Keratinocyte (primary cell): ENCODE results near the gene KCNJ6. TPM values are rescaled to one million over a fixed set of nuclear protein-coding genes. Genes with fewer than 3 reads are reported as not detected.
"Not testable (repeated sequence)": the region's sequence is repeated elsewhere in the genome, so short reads cannot be mapped to it uniquely, and the experiment has no call there.

Experiments
- DNase-seq: peaks from one replicate; pipeline ENCODE4 v3.0.0-alpha.2; 2011; ENCODE audit warnings: low read depth, missing footprints, low spot score
- FAIRE-seq: peaks from 2 replicates; lab custom pipeline; 2011; peaks lifted over from hg19 to GRCh38; lab: Jason Lieb, UNC
- H2AFZ ChIP-seq: 2 replicates; pipeline ENCODE4 v1.6.0; 2012; ENCODE audit warnings: low read length, control low read depth, inconsistent platforms; ENCODE audit not compliant: control insufficient read depth
- H3K27ac ChIP-seq: 2 replicates; pipeline ENCODE4 v1.5.1; 2011; ENCODE audit warnings: low read length; ENCODE audit not compliant: control insufficient read depth, insufficient read depth
- H3K27me3 ChIP-seq: 3 replicates; pipeline ENCODE4 v1.6.0; 2011; ENCODE audit warnings: low read length; ENCODE audit not compliant: control insufficient read depth, insufficient read depth; ENCODE audit errors: extremely low read depth
- H3K36me3 ChIP-seq, 2 experiments: 2 replicates in 1 of 2; 3 replicates in 1 of 2; pipeline ENCODE4 v1.5.1; 2011; ENCODE audit warnings: low read length in 2 of 2, mild to moderate bottlenecking in 1 of 2; ENCODE audit not compliant: control insufficient read depth in 2 of 2, insufficient read depth in 2 of 2; ENCODE audit errors: extremely low read depth in 1 of 2
- H3K4me1 ChIP-seq: 3 replicates; pipeline ENCODE4 v1.5.1; 2011; ENCODE audit warnings: low read length; ENCODE audit not compliant: control insufficient read depth, insufficient read depth; ENCODE audit errors: extremely low read depth
- H3K4me2 ChIP-seq: 3 replicates; pipeline ENCODE4 v1.6.0; 2011; ENCODE audit warnings: low read depth, low read length; ENCODE audit not compliant: control insufficient read depth, insufficient read depth; ENCODE audit errors: extremely low read depth
- H3K4me3 ChIP-seq, 3 experiments: fragments of 200-600 bp in 1 of 3; sonication (generic) in 1 of 3; 2 replicates in 2 of 3; 3 replicates in 1 of 3; pipeline ENCODE4 v1.5.1; 2011 to 2016; ENCODE audit warnings: low read length in 3 of 3, mild to moderate bottlenecking in 3 of 3, control low read depth in 2 of 3, inconsistent platforms in 1 of 3, low read depth in 1 of 3, mixed read lengths in 1 of 3, mixed run types in 1 of 3, moderate library complexity in 1 of 3; ENCODE audit not compliant: control insufficient read depth in 2 of 3, insufficient read depth in 2 of 3; ENCODE audit errors: extremely low read depth in 1 of 3
- H3K79me2 ChIP-seq: 2 replicates; pipeline ENCODE4 v1.6.0; 2012; ENCODE audit warnings: low read length; ENCODE audit not compliant: control insufficient read depth, insufficient read depth
- H3K9ac ChIP-seq: 3 replicates; pipeline ENCODE4 v1.6.0; 2011; ENCODE audit warnings: low read length; ENCODE audit not compliant: control insufficient read depth, insufficient read depth; ENCODE audit errors: extremely low read depth
- H3K9me1 ChIP-seq: 3 replicates; pipeline ENCODE4 v1.6.0; 2011; ENCODE audit warnings: low read length; ENCODE audit not compliant: control insufficient read depth, insufficient read depth; ENCODE audit errors: extremely low read depth
- H3K9me3 ChIP-seq: 2 replicates; pipeline ENCODE4 v1.5.1; 2012; ENCODE audit warnings: low read depth, low read length; ENCODE audit not compliant: control insufficient read depth
- H4K20me1 ChIP-seq: 3 replicates; pipeline ENCODE4 v1.6.0; 2011; ENCODE audit warnings: low read length; ENCODE audit not compliant: control insufficient read depth, insufficient read depth; ENCODE audit errors: extremely low read depth
- EZH2 ChIP-seq: IDR thresholded peaks from one replicate; pipeline ENCODE4 v1.6.1; 2012; ENCODE audit warnings: inconsistent platforms, mild to moderate bottlenecking, low read length, moderate library complexity
- dilution Hi-C: fragments of 300-500 bp; cut with MboI; formaldehyde crosslinking; loops from one replicate; pipeline ENCODE4 v1.7.0; 2020; ENCODE audit warnings: low sequenced_read_pairs; ENCODE audit not compliant: extremely low pct_ligation_motif_present
- polyA plus RNA-seq, 5 experiments: library from polyadenylated mRNA; depleted of rRNA in 3 of 5; stranded (reverse) in 3 of 5; stranded (forward) in 1 of 5; unstranded in 1 of 5; fragments of >200 nt; gene quantifications; 1 replicate in 1 of 5; 2 replicates in 3 of 5; 3 replicates in 1 of 5; pipeline versions ENCODE4 v1.2.1 to v1.2.3, GENCODE V29; 2011 to 2012; ENCODE audit warnings: missing spikeins in 2 of 5, low read depth in 1 of 5, low replicate concordance in 1 of 5
- TF ChIP-seq, protein P1 (sequence below), 3 experiments: IDR thresholded peaks in 1 of 3; conservative IDR thresholded peaks in 1 of 3; optimal IDR thresholded peaks in 1 of 3; 2 replicates in 2 of 3; 3 replicates in 1 of 3; pipeline versions ENCODE3 to v1.5.1; 2011; ENCODE audit warnings: low read length in 3 of 3, mild to moderate bottlenecking in 3 of 3, moderate library complexity in 2 of 3, control low read depth in 1 of 3, inconsistent platforms in 1 of 3; ENCODE audit not compliant: insufficient read depth in 2 of 3; ENCODE audit errors: extremely low read depth in 1 of 3

KCNJ6 gene
- polyA plus RNA-seq, 1 donor (not counting 4 experiments of a cell fraction or from before 2014, with no cell fraction given), result not detected

DNA sequence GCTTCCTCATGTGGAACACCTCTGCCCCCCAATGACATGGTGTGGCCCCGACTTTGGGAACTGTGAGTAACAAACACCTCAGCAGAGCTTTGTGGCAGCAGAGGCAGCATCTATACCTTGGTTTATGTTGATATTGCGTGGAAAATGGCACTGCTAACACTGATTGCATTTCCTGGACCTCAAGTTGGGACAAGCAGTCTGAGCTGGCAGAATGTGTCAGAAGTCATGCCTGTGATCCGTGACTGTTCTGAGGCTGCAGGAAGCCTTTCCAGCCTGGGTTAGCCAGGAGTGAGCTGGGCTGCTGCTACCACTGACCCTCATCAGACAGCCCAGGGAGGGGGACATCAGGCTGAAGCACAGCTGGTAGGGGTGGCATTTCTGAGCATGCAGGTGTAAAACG is 268.5 kb downstream of the KCNJ6 start:
- H2AFZ ChIP-seq, result peak overlapping the region; percentile 59
- no peaks in the 10 kb centered on the region for H3K9me3 ChIP-seq
- no peak overlapping the region for H3K4me3 ChIP-seq
- dilution Hi-C loops, result no loop called here
- no peaks in the 10 kb centered on the region for H3K79me2 ChIP-seq
- H3K4me2 ChIP-seq, result peak overlapping the region; percentile 64
- peaks cover 2% of the 10 kb centered on the region for H3K9me1 ChIP-seq
- DNase-seq, result no peak
- FAIRE-seq, result peak; percentile 98
- H3K4me1 ChIP-seq, result peaks cover 26% of the 10 kb centered on the region
- no peaks in the 10 kb centered on the region for H4K20me1 ChIP-seq
- TF ChIP-seq, protein P1, sequence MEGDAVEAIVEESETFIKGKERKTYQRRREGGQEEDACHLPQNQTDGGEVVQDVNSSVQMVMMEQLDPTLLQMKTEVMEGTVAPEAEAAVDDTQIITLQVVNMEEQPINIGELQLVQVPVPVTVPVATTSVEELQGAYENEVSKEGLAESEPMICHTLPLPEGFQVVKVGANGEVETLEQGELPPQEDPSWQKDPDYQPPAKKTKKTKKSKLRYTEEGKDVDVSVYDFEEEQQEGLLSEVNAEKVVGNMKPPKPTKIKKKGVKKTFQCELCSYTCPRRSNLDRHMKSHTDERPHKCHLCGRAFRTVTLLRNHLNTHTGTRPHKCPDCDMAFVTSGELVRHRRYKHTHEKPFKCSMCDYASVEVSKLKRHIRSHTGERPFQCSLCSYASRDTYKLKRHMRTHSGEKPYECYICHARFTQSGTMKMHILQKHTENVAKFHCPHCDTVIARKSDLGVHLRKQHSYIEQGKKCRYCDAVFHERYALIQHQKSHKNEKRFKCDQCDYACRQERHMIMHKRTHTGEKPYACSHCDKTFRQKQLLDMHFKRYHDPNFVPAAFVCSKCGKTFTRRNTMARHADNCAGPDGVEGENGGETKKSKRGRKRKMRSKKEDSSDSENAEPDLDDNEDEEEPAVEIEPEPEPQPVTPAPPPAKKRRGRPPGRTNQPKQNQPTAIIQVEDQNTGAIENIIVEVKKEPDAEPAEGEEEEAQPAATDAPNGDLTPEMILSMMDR (optimal IDR thresholded peaks at IDR 0.05 in 1 of 3, IDR thresholded peaks at IDR 0.05 in 1 of 3, conservative IDR thresholded peaks at IDR 0.05 in 1 of 3; ENCODE audit: extremely low read depth in 1 of 3, insufficient read depth in 2 of 3, low read length in 3 of 3), result no peak
- no peak for TF ChIP-seq EZH2
- H3K27me3 ChIP-seq, result peaks cover 5% of the 10 kb centered on the region
- H3K27ac ChIP-seq, result peak overlapping the region; percentile 71
- H3K9ac ChIP-seq, result no peak overlapping the region
- no peaks in the 10 kb centered on the region for H3K36me3 ChIP-seq

- H4K20me1 ChIP-seq, H2AFZ ChIP-seq, FAIRE-seq, H3K36me3 ChIP-seq, H3K4me3 ChIP-seq, H3K79me2 ChIP-seq, dilution Hi-C loops, H3K9ac ChIP-seq, DNase-seq, H3K27ac ChIP-seq, H3K9me1 ChIP-seq, H3K27me3 ChIP-seq, H3K9me3 ChIP-seq: not testable (repeated sequence)
- peaks cover 26% of the 10 kb centered on the region for H3K4me1 ChIP-seq
- H3K4me2 ChIP-seq, result peak overlapping the region; percentile 64
These were observed 269.5 kb downstream of the KCNJ6 start for GRCh38 chr21:37646761-37647160.

DNA sequence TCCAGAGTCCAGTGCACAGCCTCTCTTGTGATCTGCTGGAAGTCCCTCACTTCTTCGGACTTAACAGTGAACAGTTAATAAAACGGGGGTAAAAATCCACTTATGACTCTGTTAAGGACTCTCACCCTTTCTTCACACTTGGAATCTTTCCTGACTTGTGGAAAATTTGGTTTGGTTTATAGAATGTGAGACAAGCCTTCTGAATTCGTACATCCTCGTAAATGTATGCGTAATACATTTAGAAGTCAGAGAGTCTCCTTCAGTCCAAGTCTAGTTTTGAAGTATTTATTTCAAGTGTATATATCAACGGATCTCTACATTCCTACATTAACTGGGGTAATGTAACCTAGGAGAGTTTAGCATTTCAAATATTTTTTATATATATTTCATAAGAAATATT is 270.4 kb downstream of the KCNJ6 start:
- Histone ChIP-seq H2AFZ (peak overlapping the region; percentile 11), H4K20me1 (no peaks in the 10 kb centered on the region), H3K4me3 (no peak overlapping the region), H3K27me3 (no peaks in the 10 kb centered on the region), H3K9ac (no peak overlapping the region), H3K9me1 (peaks cover 2% of the 10 kb centered on the region), H3K9me3 (no peaks in the 10 kb centered on the region), H3K4me1 (peaks cover 26% of the 10 kb centered on the region), H3K79me2 (no peaks in the 10 kb centered on the region), H3K27ac (no peak overlapping the region), H3K4me2 (no peak overlapping the region), H3K36me3 (no peaks in the 10 kb centered on the region)
- dilution Hi-C loops, result no loop called here
- TF ChIP-seq, protein P1 (optimal IDR thresholded peaks at IDR 0.05 in 1 of 3, IDR thresholded peaks at IDR 0.05 in 1 of 3, conservative IDR thresholded peaks at IDR 0.05 in 1 of 3; ENCODE audit: extremely low read depth in 1 of 3, insufficient read depth in 2 of 3, low read length in 3 of 3), result no peak
- no peak for TF ChIP-seq EZH2
- DNase-seq (no peak), FAIRE-seq (no peak)
